Fibroblast of skin of right quadriceps (primary cell): Measurements from ENCODE around the gene CYP4F22.
"Not testable (repeated sequence)": the region's sequence is repeated elsewhere in the genome, so short reads cannot be mapped to it uniquely, and the experiment has no call there.

Experiments
- DNase-seq: peaks from one replicate; pipeline ENCODE4 v3.0.0-alpha.2; 2013

CYP4F22 gene

GRCh38 chr19:15583346-15583745 lies 75.0 kb downstream of the CYP4F22 start:
- DNase-seq = no peak

DNA sequence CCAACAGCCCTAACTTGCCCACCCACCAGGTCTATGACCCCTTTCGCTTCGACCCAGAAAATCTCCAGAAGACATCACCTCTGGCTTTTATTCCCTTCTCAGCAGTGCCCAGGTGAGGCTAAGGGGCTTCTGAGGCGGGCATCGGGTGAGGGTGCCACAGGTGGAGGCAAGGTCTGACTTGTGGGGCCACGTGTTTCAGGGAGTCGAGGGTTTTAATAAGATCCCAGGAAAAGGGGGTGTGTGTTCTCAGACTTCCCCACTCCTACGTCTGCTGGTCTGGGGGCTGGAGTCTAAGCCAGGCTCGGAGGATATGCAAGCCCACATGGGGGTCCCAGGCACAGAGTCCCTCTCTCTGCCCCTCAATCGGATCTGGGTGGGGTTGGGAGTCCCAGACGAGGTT lies 75.8 kb downstream of the CYP4F22 start:
- DNase-seq = no peak

- peak; percentile 44 for DNase-seq
These were observed 76.3 kb downstream of the CYP4F22 start for GRCh38 chr19:15584541-15585115.

- DNase-seq = no peak
These were observed 79.3 kb downstream of the CYP4F22 start for GRCh38 chr19:15587663-15588062.

GRCh38 chr19:15588265-15588664 lies 79.9 kb downstream of the CYP4F22 start:
- DNase-seq = no peak

DNA sequence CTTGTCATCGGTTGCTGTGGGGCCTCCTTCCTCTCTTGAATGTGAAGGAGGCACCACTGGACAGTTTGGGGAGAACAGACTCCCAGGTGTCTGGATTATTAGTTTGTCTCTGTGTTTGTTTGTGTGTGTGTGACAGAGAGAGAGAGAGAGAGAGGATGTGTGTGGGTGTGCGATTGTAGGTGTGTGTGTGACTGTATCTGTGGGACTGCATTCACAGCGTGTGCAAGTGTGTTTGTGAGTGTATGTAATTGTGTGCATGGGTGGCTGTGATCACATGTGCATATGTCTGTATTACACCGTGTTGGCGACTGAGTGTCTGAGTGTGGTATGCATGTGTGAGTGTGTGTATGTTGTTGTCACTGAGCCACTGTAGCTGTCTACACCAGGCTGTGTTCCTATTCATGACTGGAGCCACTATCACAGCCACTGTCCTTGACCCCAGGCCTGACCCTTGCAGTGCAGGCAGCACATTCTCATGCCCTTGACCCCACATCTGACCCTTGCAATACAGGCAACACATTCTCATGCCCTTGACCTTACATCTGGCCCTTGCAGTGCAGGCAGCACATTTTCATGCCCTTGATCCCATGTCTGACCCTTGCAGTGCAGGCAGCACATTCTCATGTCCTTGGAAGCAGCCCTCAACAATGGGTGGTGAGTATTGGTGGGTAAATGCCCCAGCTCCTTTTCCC lies 81.6 kb downstream of the CYP4F22 start:
- no peak for DNase-seq

GRCh38 chr19:15591796-15592195 lies 83.5 kb downstream of the CYP4F22 start:
- no peak for DNase-seq

DNA sequence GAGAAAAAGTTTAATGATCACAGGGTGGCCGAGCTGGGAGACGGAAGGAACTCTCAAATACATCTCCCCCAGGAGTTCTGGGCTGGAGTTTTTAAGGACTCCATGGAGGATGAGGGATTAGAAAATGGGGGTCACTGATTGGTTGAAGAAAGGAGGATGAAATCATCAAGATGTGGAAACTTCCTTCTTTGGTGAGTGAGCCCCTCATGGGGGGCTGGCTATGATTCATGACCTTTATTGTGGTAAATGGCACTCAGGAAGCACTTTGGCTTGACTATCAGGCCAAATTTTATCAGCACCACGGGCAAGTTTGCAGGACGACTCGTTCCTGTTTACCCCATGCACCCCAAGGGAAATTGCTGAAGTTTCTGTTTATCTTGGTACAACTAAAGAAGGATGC lies 84.2 kb downstream of the CYP4F22 start:
- not testable (repeated sequence) for DNase-seq

DNA sequence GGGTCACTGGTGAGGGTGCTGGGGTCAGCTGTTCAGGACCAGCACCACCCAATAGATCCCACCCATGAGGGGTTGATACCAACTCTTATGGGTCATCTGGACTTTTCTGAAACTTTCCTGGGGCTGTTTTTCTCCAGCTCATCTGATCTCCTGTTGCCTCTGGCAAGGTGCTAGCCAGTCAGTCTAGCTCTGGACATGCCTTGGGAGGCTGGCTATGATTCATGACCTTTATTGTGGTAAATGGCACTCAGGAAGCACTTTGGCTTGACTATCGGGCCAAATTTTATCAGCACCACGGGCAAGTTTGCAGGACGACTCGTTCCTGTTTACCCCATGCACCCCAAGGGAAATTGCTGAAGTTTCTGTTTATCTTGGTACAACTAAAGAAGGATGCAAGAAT lies 85.4 kb downstream of the CYP4F22 start:
- not testable (repeated sequence) for DNase-seq

GRCh38 chr19:15595069-15595468 lies 86.7 kb downstream of the CYP4F22 start:
- no peak for DNase-seq
